A549 (cell line): ENCODE measurements around the gene PTPN14. TPM values are rescaled to one million over a fixed set of nuclear protein-coding genes. Genes with fewer than 3 reads are reported as not detected.

ENCODE experiments used
- ATAC-seq, 2 experiments: fragments of 200-7000 bp in 1 of 2; fragments of >200 bp in 1 of 2; cut with Nextera tagmentation in 1 of 2; cut with Tn5 transposase in 1 of 2; 3 replicates each; pipeline versions ENCODE4 v1.8.0 to v1.9.1; 2018 to 2020; ENCODE audit warnings: mild to moderate bottlenecking in 1 of 2, moderate library complexity in 1 of 2
- CTCF ChIA-PET: fragments of 300-600 bp; sonication (Branson Sonifier 250); formaldehyde crosslinking; extraction: SDS; loops from one replicate; lab custom pipeline; 2021; ENCODE audit warnings: antibody characterized with exemption, inconsistent platforms; lab: Yijun Ruan, JAX
- POLR2A ChIA-PET: fragments of 350-600 bp; formaldehyde crosslinking; extraction: SDS; loops from one replicate; lab custom pipeline; 2021; ENCODE audit warnings: antibody characterized with exemption, inconsistent platforms; lab: Yijun Ruan, JAX
- DNase-seq, 2 experiments: peaks; one replicate each; pipeline versions ENCODE4 v3.0.0 to v3.0.0-alpha.2; 2011 to 2016; ENCODE audit warnings: low read depth in 1 of 2, low spot score in 1 of 2
- FAIRE-seq: peaks from 2 replicates; lab custom pipeline; 2011; peaks lifted over from hg19 to GRCh38; lab: Jason Lieb, UNC
- H3K27ac ChIP-seq, 2 experiments: fragments of >200 bp; sonication (Bioruptor Twin); formaldehyde crosslinking; 3 replicates each; pipeline ENCODE4 v1.5.1; 2016 to 2017
- H3K4me1 ChIP-seq: fragments of >200 bp; sonication (Bioruptor Twin); formaldehyde crosslinking; 3 replicates; pipeline ENCODE4 v1.6.1; 2016
- H3K4me2 ChIP-seq: fragments of >200 bp; sonication (Bioruptor Twin); formaldehyde crosslinking; 3 replicates; pipeline ENCODE4 v1.6.1; 2016
- H3K4me3 ChIP-seq: fragments of >200 bp; sonication (Bioruptor Twin); formaldehyde crosslinking; 3 replicates; pipeline ENCODE4 v1.5.1; 2016
- H3K9me3 ChIP-seq: fragments of >200 bp; sonication (Bioruptor Twin); formaldehyde crosslinking; 3 replicates; pipeline ENCODE4 v1.6.1; 2016
- BCL3 ChIP-seq: fragments of >200 bp; sonication (Bioruptor Twin); formaldehyde crosslinking; IDR thresholded peaks from 3 replicates; pipeline ENCODE4 v1.6.1; 2016
- CBX2 ChIP-seq: fragments of 200-600 bp; sonication (generic); IDR thresholded peaks from 2 replicates; pipeline ENCODE4 v1.6.1; 2016; ENCODE audit warnings: low read depth, mild to moderate bottlenecking, borderline replicate concordance
- CEBPB ChIP-seq, 2 experiments: fragments of >200 bp in 1 of 2; sonication (Bioruptor Twin) in 1 of 2; formaldehyde crosslinking in 1 of 2; IDR thresholded peaks; 2 replicates each; pipeline ENCODE4 v1.6.1; 2012 to 2016
- E2F6 ChIP-seq: IDR thresholded peaks from 2 replicates; pipeline ENCODE4 v1.6.1; 2012; ENCODE audit warnings: low read depth, borderline replicate concordance
- EHF ChIP-seq: fragments of 250-450 bp; sonication (Bioruptor Pico); IDR thresholded peaks from 2 replicates; pipeline ENCODE4 v1.5.0; 2020; ENCODE audit warnings: mild to moderate bottlenecking
- EHMT2 ChIP-seq: fragments of 200-600 bp; sonication (generic); IDR thresholded peaks from 2 replicates; pipeline ENCODE4 v1.6.1; 2016; ENCODE audit warnings: antibody characterized with exemption, low read depth, mild to moderate bottlenecking, moderate library complexity
- ESRRA ChIP-seq: fragments of 150-350 bp; IDR thresholded peaks from 2 replicates; pipeline ENCODE4 v1.6.1; 2014; ENCODE audit warnings: mild to moderate bottlenecking, low read length, borderline replicate concordance
- FOSL2 ChIP-seq, 2 experiments: fragments of 450-650 bp in 1 of 2; fragments of >200 bp in 1 of 2; sonication (Bioruptor Twin) in 1 of 2; formaldehyde crosslinking; IDR thresholded peaks; 2 replicates each; pipeline versions ENCODE4 v1.5.0 to v1.6.1; 2016 to 2020; ENCODE audit warnings: mild to moderate bottlenecking in 1 of 2, moderate library complexity in 1 of 2
- GATA3 ChIP-seq: IDR thresholded peaks from 2 replicates; pipeline ENCODE4 v1.6.1; 2012; ENCODE audit warnings: borderline replicate concordance
- HMGXB4 ChIP-seq: fragments of 250-450 bp; sonication (Bioruptor Pico); IDR thresholded peaks from 2 replicates; pipeline ENCODE4 v1.5.0; 2021; ENCODE audit warnings: mild to moderate bottlenecking, moderate library complexity, borderline replicate concordance
- HOXB5 ChIP-seq: fragments of 250-450 bp; sonication (Bioruptor Pico); IDR thresholded peaks from 2 replicates; pipeline ENCODE4 v1.5.0; 2020; ENCODE audit warnings: mild to moderate bottlenecking, moderate library complexity
- JUNB ChIP-seq: fragments of >200 bp; sonication (Bioruptor Twin); formaldehyde crosslinking; IDR thresholded peaks from 2 replicates; pipeline ENCODE4 v1.6.1; 2016
- KDM1A ChIP-seq: fragments of 200-600 bp; sonication (generic); IDR thresholded peaks from 2 replicates; pipeline ENCODE4 v1.6.1; 2016; ENCODE audit warnings: low read depth, mild to moderate bottlenecking
- KDM5A ChIP-seq: fragments of 200-600 bp; sonication (generic); IDR thresholded peaks from 2 replicates; pipeline ENCODE4 v1.6.1; 2016; ENCODE audit warnings: antibody characterized with exemption, mild to moderate bottlenecking
- MAFK ChIP-seq: fragments of 450-650 bp; IDR thresholded peaks from 2 replicates; pipeline ENCODE4 v1.6.1; 2014; ENCODE audit not compliant: partially characterized antibody
- MYC ChIP-seq: IDR thresholded peaks from 2 replicates; pipeline ENCODE4 v1.6.1; 2012; ENCODE audit warnings: mild to moderate bottlenecking, inconsistent platforms, low read length, improper control_type of control experiment, borderline replicate concordance
- NFE2L2 ChIP-seq: fragments of 150-350 bp; conservative IDR thresholded peaks from 2 replicates; pipeline ENCODE4 v1.6.1; 2014; ENCODE audit warnings: low read length
- NR3C1 ChIP-seq: fragments of >200 bp; sonication (Bioruptor Twin); formaldehyde crosslinking; IDR thresholded peaks from 3 replicates; pipeline ENCODE4 v1.6.1; 2017
- POLR2A ChIP-seq: IDR thresholded peaks from 2 replicates; pipeline ENCODE4 v1.6.1; 2012; ENCODE audit warnings: mild to moderate bottlenecking, low read length
- POLR2AphosphoS2 ChIP-seq: conservative IDR thresholded peaks from 2 replicates; pipeline ENCODE4 v1.6.1; 2012; ENCODE audit warnings: low read length, improper control_type of control experiment, inconsistent platforms
- RAD21 ChIP-seq, 2 experiments: fragments of >200 bp in 1 of 2; sonication (Bioruptor Twin) in 1 of 2; formaldehyde crosslinking in 1 of 2; IDR thresholded peaks in 1 of 2; conservative IDR thresholded peaks in 1 of 2; 2 replicates in 1 of 2; 3 replicates in 1 of 2; pipeline ENCODE4 v1.6.1; 2012 to 2018; ENCODE audit warnings: inconsistent platforms in 1 of 2
- TFCP2L1 ChIP-seq: fragments of 250-450 bp; sonication (Bioruptor Pico); IDR thresholded peaks from 2 replicates; pipeline ENCODE4 v1.5.0; 2021; ENCODE audit warnings: mild to moderate bottlenecking
- USF2 ChIP-seq: fragments of 450-650 bp; IDR thresholded peaks from 2 replicates; pipeline ENCODE4 v1.6.1; 2014; ENCODE audit warnings: antibody characterized with exemption
- ZC3H11A ChIP-seq: fragments of 450-650 bp; IDR thresholded peaks from 2 replicates; pipeline ENCODE4 v1.6.1; 2014; ENCODE audit warnings: antibody characterized with exemption, mild to moderate bottlenecking
- ZFP36 ChIP-seq: fragments of 450-650 bp; IDR thresholded peaks from 2 replicates; pipeline ENCODE4 v1.6.1; 2014; ENCODE audit warnings: borderline replicate concordance; ENCODE audit not compliant: partially characterized antibody
- ZNF302 ChIP-seq: fragments of 250-450 bp; sonication (Bioruptor Pico); IDR thresholded peaks from 2 replicates; pipeline ENCODE4 v1.9.0; 2021; ENCODE audit warnings: inconsistent platforms, mild to moderate bottlenecking, moderate library complexity
- ZSCAN20 ChIP-seq: fragments of 250-450 bp; sonication (Bioruptor Pico); IDR thresholded peaks from 2 replicates; pipeline ENCODE4 v1.8.0; 2022; ENCODE audit warnings: mild to moderate bottlenecking, moderate library complexity
- WGBS: methylation state at CpG from one replicate; pipeline ENCODE4 v1.1.6; 2017; ENCODE audit errors: missing lambda C conversion rate; 5-methylcytosine and 5-hydroxymethylcytosine counted together
- polyA plus RNA-seq, 4 experiments: library from polyadenylated mRNA; depleted of rRNA in 3 of 4; stranded (reverse); fragments of >200 nt; fragmentation: RNase III in 1 of 4; extraction: RNeasy Plus Mini Kit Qiagen cat#74134 plus additional on column Dnase treatment in 1 of 4; gene quantifications; 2 replicates in 3 of 4; 3 replicates in 1 of 4; pipeline ENCODE4 v1.2.3, GENCODE V29; 2011 to 2017

The PTPN14 gene
- polyA plus RNA-seq, 2 of the 4 experiments (the other 2 are of a cell fraction) = 9.2 to 10.0 TPM

- DNase-seq (no peak), ATAC-seq (no peak), FAIRE-seq (no peak)
- 76% methylated on average over 3 of the region's 3 CpGs for WGBS
- H3K4me2 ChIP-seq = no peak overlapping the region
- no peaks in the 10 kb centered on the region for H3K9me3 ChIP-seq
- no peak overlapping the region for H3K27ac ChIP-seq
- no peaks in the 10 kb centered on the region for H3K4me1 ChIP-seq
- CTCF ChIA-PET = interaction anchor here (1.0 to 1.7 kb wide), 6 partner anchors 11 to 258 kb away, joined by 3 to 5 read pairs (median 4); no protein-coding TSS in a partner anchor
- TF ChIP-seq BCL3 (no peak), NR3C1 (no peak)
- POLR2A ChIA-PET = no interaction called here
- H3K4me3 ChIP-seq = no peak overlapping the region
These were observed 171.0 kb downstream of the PTPN14 start for GRCh38 chr1:214380396-214380795.

GRCh38 chr1:214379236-214379970, 172.0 kb downstream of the PTPN14 start:
- CTCF ChIA-PET = interaction anchor here (0.6 to 1.7 kb wide), 3 partner anchors 10 to 1221 kb away, joined by 3 to 5 read pairs (median 3); no protein-coding TSS in a partner anchor
- WGBS = 90% methylated on average over 6 of the region's 6 CpGs
- Histone ChIP-seq H3K4me3 (no peak overlapping the region), H3K9me3 (no peaks in the 10 kb centered on the region), H3K4me2 (no peak overlapping the region), H3K27ac (no peak overlapping the region), H3K4me1 (no peaks in the 10 kb centered on the region)
- POLR2A ChIA-PET = no interaction called here
- DNase-seq (no peak), FAIRE-seq (no peak), ATAC-seq (no peak)
- no peak for TF ChIP-seq POLR2AphosphoS2
- TF ChIP-seq EHF (CRISPR knock-in tag) = no peak
- TF ChIP-seq GATA3 = no peak
- no peak for TF ChIP-seq CEBPB (IDR thresholded peaks at IDR 0.05)
- TF ChIP-seq EHMT2 = no peak
- no peak for TF ChIP-seq HOXB5
- TF ChIP-seq JUNB = no peak
- no peak for TF ChIP-seq RAD21 (conservative IDR thresholded peaks at IDR 0.05 in 1 of 2, IDR thresholded peaks at IDR 0.05 in 1 of 2)
- no peak for TF ChIP-seq KDM1A
- no peak for TF ChIP-seq FOSL2 (IDR thresholded peaks at IDR 0.05)
- TF ChIP-seq FOSL2 (CRISPR knock-in tag; IDR thresholded peaks at IDR 0.05) = no peak
- no peak for TF ChIP-seq HMGXB4
- no peak for TF ChIP-seq ZSCAN20 (CRISPR knock-in tag)

- ATAC-seq = no peak
- no peak overlapping the region for H3K4me2 ChIP-seq
- 92% methylated on average over 8 of the region's 8 CpGs for WGBS
- H3K27ac ChIP-seq = no peak overlapping the region
- H3K9me3 ChIP-seq = no peaks in the 10 kb centered on the region
- CTCF ChIA-PET = interaction anchor here (0.6 kb wide), 1 partner anchor 1221 kb away, joined by 3 read pairs; no protein-coding TSS in a partner anchor
- POLR2A ChIA-PET = no interaction called here
- no peak for DNase-seq
- no peak for FAIRE-seq
- no peak overlapping the region for H3K4me3 ChIP-seq
- no peaks in the 10 kb centered on the region for H3K4me1 ChIP-seq
- TF ChIP-seq NFE2L2 (no peak), CBX2 (no peak), HOXB5 (no peak), HMGXB4 (no peak), RAD21 (conservative IDR thresholded peaks at IDR 0.05 in 1 of 2, IDR thresholded peaks at IDR 0.05 in 1 of 2) (no peak), MYC (no peak), ZFP36 (no peak), MAFK (no peak), E2F6 (no peak), POLR2A (no peak), ESRRA (no peak), ZNF302 (CRISPR knock-in tag) (no peak), KDM5A (no peak), USF2 (no peak), CEBPB (IDR thresholded peaks at IDR 0.05) (no peak), TFCP2L1 (CRISPR knock-in tag) (no peak), KDM1A (no peak), ZC3H11A (no peak), JUNB (no peak), GATA3 (no peak)
These were observed 172.9 kb downstream of the PTPN14 start for GRCh38 chr1:214378492-214378891.
